GM19395 (cell line): Measurements from ENCODE around the gene FAM184B.
A peak's percentile ranks its signal among the peaks of the same experiment; 100 is the strongest.

Source experiments
- ATAC-seq: cut with Tn5 transposase; IDR thresholded peaks from one replicate; pipeline ENCODE4 v1.9.1; 2021; ENCODE audit warnings: mild to moderate bottlenecking, moderate library complexity; ENCODE audit not compliant: unreplicated experiment

The FAM184B gene

GRCh38 chr4:17642398-17642783, 139.0 kb downstream of the FAM184B start:
- ATAC-seq = no peak

GRCh38 chr4:17639136-17639535, 142.3 kb downstream of the FAM184B start:
- ATAC-seq = no peak

GRCh38 chr4:17636696-17637622, 144.5 kb downstream of the FAM184B start:
- ATAC-seq = peak; percentile 93

- ATAC-seq = peak; percentile 4
These were observed 145.1 kb downstream of the FAM184B start for GRCh38 chr4:17636341-17636695.

GRCh38 chr4:17635056-17635455, 146.4 kb downstream of the FAM184B start:
- no peak for ATAC-seq

- ATAC-seq = no peak
These were observed 147.8 kb downstream of the FAM184B start for GRCh38 chr4:17633600-17633999.

GRCh38 chr4:17630228-17630627, 151.2 kb downstream of the FAM184B start:
- no peak for ATAC-seq

GRCh38 chr4:17624821-17625220, 156.6 kb downstream of the FAM184B start:
- no peak for ATAC-seq

- no peak for ATAC-seq
These were observed 157.9 kb downstream of the FAM184B start for GRCh38 chr4:17623451-17624001.

GRCh38 chr4:17619416-17620105, 161.9 kb downstream of the FAM184B start:
- ATAC-seq = no peak

GRCh38 chr4:17618926-17619325, 162.5 kb downstream of the FAM184B start:
- no peak for ATAC-seq

- ATAC-seq = no peak
These were observed 165.1 kb downstream of the FAM184B start for GRCh38 chr4:17616283-17616682.

- peak; percentile 96 for ATAC-seq
These were observed 166.8 kb downstream of the FAM184B start, which contains the start of gene MED28 for GRCh38 chr4:17614416-17615299. MED28 (plus strand) TSS chr4:17614641; CDS start chr4:17614655, 14 bp downstream.

GRCh38 chr4:17613761-17614415, 167.5 kb downstream of the FAM184B start:
- peak; percentile 63 for ATAC-seq

- no peak for ATAC-seq
These were observed 176.2 kb downstream of the FAM184B start for GRCh38 chr4:17605236-17605635.

- no peak for ATAC-seq
These were observed 181.6 kb downstream of the FAM184B start for GRCh38 chr4:17599826-17600225.

- no peak for ATAC-seq
These were observed 183.9 kb downstream of the FAM184B start for GRCh38 chr4:17597517-17597916.

- ATAC-seq = peak; percentile 87
These were observed 185.9 kb downstream of the FAM184B start for GRCh38 chr4:17595471-17596005.

GRCh38 chr4:17589355-17589754, 192.1 kb downstream of the FAM184B start:
- no peak for ATAC-seq
